Right kidney (tissue), 1 donor: Measurements from ENCODE around the gene SPOCD1.

Experiments used
- DNase-seq: peaks from one replicate; pipeline ENCODE4 v3.0.0-alpha.2; 2016

The SPOCD1 gene

GRCh38 chr1:31799895-31800673 lies 15.7 kb downstream of the SPOCD1 start:
- DNase-seq = no peak

- no peak for DNase-seq
These were observed 16.5 kb downstream of the SPOCD1 start for GRCh38 chr1:31799196-31799894.

- DNase-seq = no peak
These were observed 17.2 kb downstream of the SPOCD1 start for GRCh38 chr1:31798433-31799195.

GRCh38 chr1:31798086-31798432 lies 17.8 kb downstream of the SPOCD1 start:
- DNase-seq = no peak

- no peak for DNase-seq
These were observed 18.6 kb downstream of the SPOCD1 start for GRCh38 chr1:31797216-31797615.

- DNase-seq = no peak
These were observed 19.1 kb downstream of the SPOCD1 start for GRCh38 chr1:31796707-31797106.

- DNase-seq = no peak
These were observed 19.8 kb downstream of the SPOCD1 start for GRCh38 chr1:31795801-31796621.

- DNase-seq = no peak
These were observed 20.6 kb downstream of the SPOCD1 start for GRCh38 chr1:31795096-31795675.

- no peak for DNase-seq
These were observed 22.1 kb downstream of the SPOCD1 start for GRCh38 chr1:31793586-31794285.

GRCh38 chr1:31793086-31793485 lies 22.7 kb downstream of the SPOCD1 start:
- no peak for DNase-seq

- DNase-seq = no peak
These were observed 23.3 kb downstream of the SPOCD1 start for GRCh38 chr1:31792541-31792940.

GRCh38 chr1:31792116-31792515 lies 23.7 kb downstream of the SPOCD1 start:
- DNase-seq = no peak

- no peak for DNase-seq
These were observed 24.5 kb downstream of the SPOCD1 start for GRCh38 chr1:31791131-31791858.

GRCh38 chr1:31790641-31791091 lies 25.2 kb downstream of the SPOCD1 start:
- no peak for DNase-seq

GRCh38 chr1:31790140-31790539 lies 25.7 kb downstream of the SPOCD1 start:
- DNase-seq = no peak

GRCh38 chr1:31789259-31790065 lies 26.4 kb downstream of the SPOCD1 start:
- DNase-seq = peak; percentile 76

- DNase-seq = peak; percentile 77
These were observed 27.0 kb downstream of the SPOCD1 start for GRCh38 chr1:31788825-31789256.

GRCh38 chr1:31788138-31788824 lies 27.5 kb downstream of the SPOCD1 start:
- peak; percentile 86 for DNase-seq

- no peak for DNase-seq
These were observed 28.1 kb downstream of the SPOCD1 start for GRCh38 chr1:31787786-31788137.
